ENCODE data around the gene OSBPL2. TPM values are rescaled to one million over a fixed set of nuclear protein-coding genes. Genes with fewer than 3 reads are reported as not detected.

OSBPL2 gene
- total and polyA plus RNA-seq, 4 donors: 9.9 to 19.7 (median 12.3) TPM

- Histone ChIP-seq H3K9me3 (ENCODE audit: control insufficient read depth in 4 of 4, low read length in 3 of 4) (no peaks in the 10 kb centered on the region), H3K4me3 (ENCODE audit: low read depth in 1 of 3, low read length in 3 of 3) (no peak overlapping the region), H3K4me1 (ENCODE audit: control insufficient read depth in 4 of 4, insufficient read depth in 4 of 4, low read length in 3 of 4) (peaks cover 0 to 10% (median 6%) of the 10 kb centered on the region in 4 donors), H3K36me3 (ENCODE audit: control insufficient read depth in 4 of 4, insufficient read depth in 3 of 4, low read depth in 1 of 4, low read length in 3 of 4) (peaks cover 7 to 34% (median 28%) of the 10 kb centered on the region in 4 donors), H3K27me3 (ENCODE audit: control insufficient read depth in 4 of 4, insufficient read depth in 4 of 4, low read length in 3 of 4) (no peaks in the 10 kb centered on the region), H3K9ac (ENCODE audit: low read depth in 1 of 2, low read length in 2 of 2) (no peak overlapping the region), H3K27ac (ENCODE audit: low read depth in 1 of 2, low read length in 2 of 2) (no peak overlapping the region)
- 97% methylated on average over 15 of the region's 15 CpGs for WGBS
- no peak for DNase-seq (ENCODE audit: low spot score)
- TF ChIP-seq GABPA (IDR thresholded peaks at IDR 0.05 in 1 of 2, conservative IDR thresholded peaks at IDR 0.05 in 1 of 2) (no peak), SP1 (IDR thresholded peaks at IDR 0.05) (no peak), RAD21 (IDR thresholded peaks at IDR 0.05) (no peak), CTCF (IDR thresholded peaks at IDR 0.05; ENCODE audit: low read depth, low read length, missing input control) (no peak), RXRA (IDR thresholded peaks at IDR 0.05) (no peak), HNF4A (conservative IDR thresholded peaks at IDR 0.05) (no peak), FOXA1 (IDR thresholded peaks at IDR 0.05) (no peak), TAF1 (conservative IDR thresholded peaks at IDR 0.05) (no peak), YY1 (IDR thresholded peaks at IDR 0.05) (no peak), ZBTB33 (IDR thresholded peaks at IDR 0.05) (no peak), EGR1 (IDR thresholded peaks at IDR 0.05; ENCODE audit: low read depth in 2 of 2) (no peak), NR2F2 (IDR thresholded peaks at IDR 0.05) (no peak), REST (IDR thresholded peaks at IDR 0.05) (no peak)
Measured at GRCh38 chr20:62288535-62289105, 50.3 kb downstream of the OSBPL2 start.

- Histone ChIP-seq H3K4me3 (ENCODE audit: low read depth in 1 of 3, low read length in 3 of 3) (no peak overlapping the region), H3K4me1 (ENCODE audit: control insufficient read depth in 4 of 4, insufficient read depth in 4 of 4, low read length in 3 of 4) (peaks cover 0 to 10% (median 6%) of the 10 kb centered on the region in 4 donors), H3K27ac (ENCODE audit: low read depth in 1 of 2, low read length in 2 of 2) (no peak overlapping the region), H3K36me3 (ENCODE audit: control insufficient read depth in 4 of 4, insufficient read depth in 3 of 4, low read depth in 1 of 4, low read length in 3 of 4) (peaks cover 9 to 35% (median 29%) of the 10 kb centered on the region in 4 donors), H3K9me3 (ENCODE audit: control insufficient read depth in 4 of 4, low read length in 3 of 4) (no peaks in the 10 kb centered on the region), H3K9ac (ENCODE audit: low read depth in 1 of 2, low read length in 2 of 2) (no peak overlapping the region), H3K27me3 (ENCODE audit: control insufficient read depth in 4 of 4, insufficient read depth in 4 of 4, low read length in 3 of 4) (no peaks in the 10 kb centered on the region)
- WGBS: 91% methylated on average over 14 of the region's 14 CpGs
- DNase-seq (ENCODE audit: low spot score): no peak
- no peak for TF ChIP-seq SP1 (IDR thresholded peaks at IDR 0.05)
- no peak for TF ChIP-seq GABPA (IDR thresholded peaks at IDR 0.05 in 1 of 2, conservative IDR thresholded peaks at IDR 0.05 in 1 of 2)
- no peak for TF ChIP-seq ATF3 (IDR thresholded peaks at IDR 0.05)
Measured at GRCh38 chr20:62289131-62289530, 50.8 kb downstream of the OSBPL2 start.

All from liver (tissue), 9 donors.